WI38 (cell line): Measurements from ENCODE around the gene TRERF1.

Experiments used
- H3K4me3 ChIP-seq: 2 replicates; pipeline ENCODE4 v1.5.1; 2011; ENCODE audit warnings: low read depth, mild to moderate bottlenecking, control low read depth, low read length
- TF ChIP-seq, protein P1 (sequence below): IDR thresholded peaks from 2 replicates; pipeline ENCODE4 v1.5.1; 2012; ENCODE audit warnings: low read depth, mild to moderate bottlenecking, control low read depth, low read length

Gene TRERF1

DNA sequence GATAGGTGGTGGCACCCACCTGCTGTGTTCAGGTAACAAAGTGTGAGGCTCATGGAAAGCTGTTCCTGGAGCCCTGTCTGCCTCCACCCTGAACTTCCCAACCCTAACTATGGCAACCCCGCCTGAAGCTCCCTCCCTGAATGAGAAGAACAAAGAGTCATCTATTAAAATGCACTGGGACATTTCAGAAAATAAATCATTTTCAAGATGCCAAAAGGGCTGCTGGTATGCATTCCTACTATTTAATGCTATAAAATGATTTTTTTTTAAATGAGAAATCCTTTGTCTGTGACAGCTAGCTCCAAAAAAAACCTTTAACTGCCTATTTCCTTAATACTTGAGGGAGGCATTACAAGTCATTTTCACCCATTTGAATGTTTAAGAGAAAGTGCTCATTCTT lies 149.7 kb downstream of the TRERF1 start:
- H3K4me3 ChIP-seq: no peak overlapping the region
- TF ChIP-seq, protein P1, sequence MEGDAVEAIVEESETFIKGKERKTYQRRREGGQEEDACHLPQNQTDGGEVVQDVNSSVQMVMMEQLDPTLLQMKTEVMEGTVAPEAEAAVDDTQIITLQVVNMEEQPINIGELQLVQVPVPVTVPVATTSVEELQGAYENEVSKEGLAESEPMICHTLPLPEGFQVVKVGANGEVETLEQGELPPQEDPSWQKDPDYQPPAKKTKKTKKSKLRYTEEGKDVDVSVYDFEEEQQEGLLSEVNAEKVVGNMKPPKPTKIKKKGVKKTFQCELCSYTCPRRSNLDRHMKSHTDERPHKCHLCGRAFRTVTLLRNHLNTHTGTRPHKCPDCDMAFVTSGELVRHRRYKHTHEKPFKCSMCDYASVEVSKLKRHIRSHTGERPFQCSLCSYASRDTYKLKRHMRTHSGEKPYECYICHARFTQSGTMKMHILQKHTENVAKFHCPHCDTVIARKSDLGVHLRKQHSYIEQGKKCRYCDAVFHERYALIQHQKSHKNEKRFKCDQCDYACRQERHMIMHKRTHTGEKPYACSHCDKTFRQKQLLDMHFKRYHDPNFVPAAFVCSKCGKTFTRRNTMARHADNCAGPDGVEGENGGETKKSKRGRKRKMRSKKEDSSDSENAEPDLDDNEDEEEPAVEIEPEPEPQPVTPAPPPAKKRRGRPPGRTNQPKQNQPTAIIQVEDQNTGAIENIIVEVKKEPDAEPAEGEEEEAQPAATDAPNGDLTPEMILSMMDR: no peak

DNA sequence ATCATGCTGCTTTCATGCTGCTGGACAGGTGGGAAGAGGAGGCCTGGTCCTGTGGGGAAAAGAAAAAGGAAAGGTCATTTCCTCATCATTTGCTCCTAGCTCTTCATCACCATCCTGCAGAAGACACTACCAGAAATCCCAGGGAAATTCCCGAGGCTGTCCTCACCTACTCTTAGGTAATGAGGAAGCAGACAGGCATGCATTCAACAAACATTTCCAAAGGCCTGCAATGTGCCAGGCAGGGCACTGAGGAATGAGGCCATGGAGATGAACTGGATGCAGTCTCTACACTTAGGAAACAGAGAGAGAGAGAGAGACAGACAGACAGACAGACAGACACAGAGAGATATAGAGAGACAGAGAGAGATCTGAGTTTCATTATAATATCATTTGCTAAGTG lies 151.0 kb downstream of the TRERF1 start:
- H3K4me3 ChIP-seq: no peak overlapping the region
- TF ChIP-seq, protein P1: no peak

- TF ChIP-seq, protein P1: no peak
- no peak overlapping the region for H3K4me3 ChIP-seq
These were observed 151.5 kb downstream of the TRERF1 start for GRCh38 chr6:42300185-42300584.

DNA sequence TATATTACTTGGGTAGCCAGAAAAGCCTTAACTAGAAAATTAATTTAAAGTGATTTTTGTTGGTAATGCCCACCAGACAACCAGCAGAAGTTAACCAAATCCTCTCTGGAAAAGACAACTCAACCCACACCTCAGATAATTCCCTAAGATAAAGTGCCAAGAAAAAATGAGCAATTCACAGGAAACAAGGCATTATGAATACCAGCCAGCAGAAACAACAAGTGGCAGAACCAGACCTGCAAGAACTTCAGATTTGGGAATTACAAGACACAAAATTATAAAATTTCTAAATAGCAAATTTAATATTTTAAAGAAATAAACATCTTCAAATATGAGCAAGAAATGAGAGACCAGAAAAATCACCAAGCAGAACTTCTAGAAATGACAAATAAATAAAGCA lies 154.1 kb downstream of the TRERF1 start:
- no peak overlapping the region for H3K4me3 ChIP-seq
- TF ChIP-seq, protein P1: no peak

GRCh38 chr6:42296614-42297013 lies 155.1 kb downstream of the TRERF1 start:
- no peak overlapping the region for H3K4me3 ChIP-seq
- TF ChIP-seq, protein P1: no peak

GRCh38 chr6:42295677-42296076 lies 156.0 kb downstream of the TRERF1 start:
- H3K4me3 ChIP-seq: no peak overlapping the region
- TF ChIP-seq, protein P1: no peak

GRCh38 chr6:42295181-42295580 lies 156.5 kb downstream of the TRERF1 start:
- TF ChIP-seq, protein P1: no peak
- H3K4me3 ChIP-seq: no peak overlapping the region
